GM21717 (cell line): ENCODE results near the gene FAM13C.

Experiments used
- ATAC-seq: cut with Tn5 transposase; IDR thresholded peaks from one replicate; pipeline ENCODE4 v1.9.1; 2021; ENCODE audit warnings: mild to moderate bottlenecking, moderate library complexity; ENCODE audit not compliant: unreplicated experiment

The FAM13C gene

GRCh38 chr10:59320355-59320754, 42.0 kb downstream of the FAM13C start:
- no peak for ATAC-seq

GRCh38 chr10:59319854-59320253, 42.5 kb downstream of the FAM13C start:
- no peak for ATAC-seq

- ATAC-seq: no peak
Observed at GRCh38 chr10:59317066-59317465, 45.3 kb downstream of the FAM13C start.

- ATAC-seq: no peak
Observed at GRCh38 chr10:59315465-59315864, 46.9 kb downstream of the FAM13C start.

- ATAC-seq: no peak
Observed at GRCh38 chr10:59314268-59314667, 48.1 kb downstream of the FAM13C start.

- no peak for ATAC-seq
Observed at GRCh38 chr10:59312247-59312646, 50.1 kb downstream of the FAM13C start.

GRCh38 chr10:59311025-59311424, 51.3 kb downstream of the FAM13C start:
- no peak for ATAC-seq

GRCh38 chr10:59310324-59310914, 51.9 kb downstream of the FAM13C start:
- ATAC-seq: no peak

- ATAC-seq: no peak
Observed at GRCh38 chr10:59304521-59305097, 57.7 kb downstream of the FAM13C start.

- ATAC-seq: no peak
Observed at GRCh38 chr10:59303018-59303417, 59.3 kb downstream of the FAM13C start.

- no peak for ATAC-seq
Observed at GRCh38 chr10:59302381-59302780, 60.0 kb downstream of the FAM13C start.

GRCh38 chr10:59301067-59301754, 61.1 kb downstream of the FAM13C start:
- ATAC-seq: no peak

- ATAC-seq: no peak
Observed at GRCh38 chr10:59300386-59300785, 62.0 kb downstream of the FAM13C start.

GRCh38 chr10:59299933-59300332, 62.4 kb downstream of the FAM13C start:
- ATAC-seq: no peak

GRCh38 chr10:59290448-59290847, 71.9 kb downstream of the FAM13C start:
- no peak for ATAC-seq

- no peak for ATAC-seq
Observed at GRCh38 chr10:59289853-59290252, 72.5 kb downstream of the FAM13C start.

- no peak for ATAC-seq
Observed at GRCh38 chr10:59287587-59288255, 74.6 kb downstream of the FAM13C start.

- no peak for ATAC-seq
Observed at GRCh38 chr10:59285848-59286247, 76.5 kb downstream of the FAM13C start.

- ATAC-seq: no peak
Observed at GRCh38 chr10:59285073-59285472, 77.3 kb downstream of the FAM13C start.

GRCh38 chr10:59284118-59284975, 78.0 kb downstream of the FAM13C start:
- no peak for ATAC-seq
